Measurements from ENCODE around the gene TBL3.

The TBL3 gene

DNA sequence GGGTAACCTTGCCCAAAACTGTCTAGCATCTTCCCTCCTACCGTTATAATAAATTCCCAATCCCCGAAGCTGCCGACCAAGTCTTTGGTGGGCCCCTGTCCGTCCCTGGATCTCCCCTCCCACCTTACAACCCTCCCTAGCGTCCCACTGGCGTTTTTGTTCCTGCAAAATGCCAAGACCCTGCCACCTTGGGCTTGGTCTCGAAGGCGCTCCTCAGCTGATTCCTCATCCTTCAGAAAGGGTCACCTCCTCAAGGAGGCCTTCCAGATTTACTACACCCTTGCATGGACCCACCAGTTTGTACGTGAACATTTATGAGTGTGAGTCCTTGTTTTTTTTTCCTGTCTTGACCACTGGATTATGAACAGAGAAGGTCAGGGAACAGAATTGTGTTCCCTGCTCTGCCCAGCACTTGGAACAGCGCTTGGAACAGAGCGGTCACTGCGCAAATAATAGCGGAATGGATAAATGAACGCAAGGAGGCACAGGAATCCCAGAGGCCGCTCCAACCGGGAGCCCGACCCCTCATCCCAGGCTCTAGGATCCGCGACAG, 11.2 kb downstream of the TBL3 start:
- DNase-seq (ENCODE audit: low spot score) = no peak

DNA sequence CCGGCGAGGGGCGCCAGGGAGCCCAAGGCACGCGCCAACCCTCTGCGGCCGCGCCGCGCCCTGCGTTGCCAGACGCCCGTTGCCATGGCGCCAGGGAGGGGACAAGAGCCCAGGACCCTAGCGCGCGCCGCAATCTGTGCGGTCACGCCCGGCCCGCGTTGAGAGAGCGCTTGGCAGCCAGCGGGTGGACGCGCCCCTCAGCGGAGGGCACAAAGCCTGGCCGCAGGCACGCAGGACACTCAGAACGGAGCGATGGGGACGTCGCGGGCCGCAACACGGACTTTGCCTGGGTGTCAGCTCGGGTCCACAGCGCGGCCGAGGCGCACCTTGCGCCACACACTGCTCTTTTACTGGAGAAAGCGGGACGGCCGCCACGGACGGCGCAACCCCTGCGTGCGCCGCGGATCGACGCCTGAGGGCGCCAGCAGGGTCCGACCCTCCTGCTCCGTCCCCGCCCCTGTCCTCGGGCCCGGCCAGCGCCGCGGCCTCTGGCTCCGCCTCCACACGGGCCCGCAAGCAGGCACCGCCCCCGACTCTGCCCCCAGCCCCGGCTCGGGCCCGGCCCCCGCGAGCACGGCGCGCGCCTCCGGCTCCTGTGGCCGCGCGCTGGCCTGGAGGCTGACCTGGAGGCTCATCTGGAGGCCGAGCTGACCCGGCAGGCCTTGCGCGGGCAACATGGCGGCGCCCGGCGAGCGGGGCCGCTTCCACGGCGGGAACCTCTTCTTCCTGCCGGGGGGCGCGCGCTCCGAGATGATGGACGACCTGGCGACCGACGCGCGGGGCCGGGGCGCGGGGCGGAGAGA, 11.9 kb downstream of the TBL3 start, which contains the start of gene GFER:
Gene GFER (plus strand): TSS at position 650 of the 803 bp plus-strand sequence. CDS start 26 bp downstream, at position 676.
- DNase-seq (ENCODE audit: low spot score) = peak; percentile 98

DNA sequence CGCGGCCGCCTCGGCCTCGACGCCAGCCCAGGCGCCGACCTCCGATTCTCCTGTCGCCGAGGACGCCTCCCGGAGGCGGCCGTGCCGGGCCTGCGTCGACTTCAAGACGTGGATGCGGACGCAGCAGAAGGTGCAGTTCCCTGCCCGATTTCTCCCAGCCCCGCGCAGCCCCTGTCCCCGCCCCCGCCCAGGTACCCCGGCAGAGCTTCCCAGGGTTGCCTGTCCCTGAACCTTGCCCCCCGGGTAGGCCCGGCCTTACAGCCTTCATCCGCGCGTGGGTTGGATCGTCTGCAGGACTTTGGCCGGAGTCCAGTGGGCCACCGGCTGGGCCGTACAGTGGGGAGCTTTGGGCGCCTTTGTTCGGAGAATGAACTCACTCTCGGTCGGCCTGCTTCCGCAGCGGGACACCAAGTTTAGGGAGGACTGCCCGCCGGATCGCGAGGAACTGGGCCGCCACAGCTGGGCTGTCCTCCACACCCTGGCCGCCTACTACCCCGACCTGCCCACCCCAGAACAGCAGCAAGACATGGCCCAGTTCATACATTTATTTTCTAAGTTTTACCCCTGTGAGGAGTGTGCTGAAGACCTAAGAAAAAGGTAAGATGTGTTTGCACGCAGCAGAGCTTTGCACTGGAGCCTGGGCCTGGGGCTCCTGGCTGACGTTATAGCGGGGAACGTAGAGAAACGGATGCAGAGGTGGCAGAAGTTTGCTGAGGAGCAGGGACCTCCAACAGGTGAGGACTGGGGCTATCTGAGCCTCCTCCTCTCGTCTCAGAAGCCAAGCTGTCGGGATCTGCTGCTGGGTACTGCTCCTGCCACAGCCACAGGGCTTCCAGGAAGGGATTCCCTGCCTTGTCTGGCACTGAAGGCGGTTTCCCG, 12.7 kb downstream of the TBL3 start:
- DNase-seq (ENCODE audit: low spot score) = peak; percentile 72

DNA sequence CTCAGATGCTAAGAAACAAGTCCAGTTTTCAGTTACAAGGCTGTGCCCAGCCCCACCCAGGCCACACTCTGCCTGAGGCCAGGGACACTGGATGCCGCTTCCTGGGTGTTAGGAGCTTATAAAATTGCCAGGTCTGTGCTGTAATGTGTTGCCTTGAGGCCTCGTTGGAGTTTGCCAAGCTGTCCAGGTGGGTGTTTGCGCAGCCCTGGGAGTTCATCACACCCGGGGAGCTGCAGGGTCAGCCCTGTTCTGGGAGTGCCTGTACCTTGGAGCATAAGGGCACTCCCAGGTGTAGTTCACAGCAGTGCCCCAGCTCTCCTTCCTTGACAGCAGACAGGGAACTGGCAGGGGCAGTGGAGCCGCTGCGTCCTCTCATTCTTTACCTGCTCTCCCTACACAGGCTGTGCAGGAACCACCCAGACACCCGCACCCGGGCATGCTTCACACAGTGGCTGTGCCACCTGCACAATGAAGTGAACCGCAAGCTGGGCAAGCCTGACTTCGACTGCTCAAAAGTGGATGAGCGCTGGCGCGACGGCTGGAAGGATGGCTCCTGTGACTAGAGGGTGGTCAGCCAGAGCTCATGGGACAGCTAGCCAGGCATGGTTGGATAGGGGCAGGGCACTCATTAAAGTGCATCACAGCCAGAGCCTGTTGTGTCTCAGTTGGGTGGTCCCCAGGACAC, 13.8 kb downstream of the TBL3 start:
- DNase-seq (ENCODE audit: low spot score) = no peak

- no peak for DNase-seq (ENCODE audit: low spot score)
Measured at GRCh38 chr16:1987198-1987597, 15.3 kb downstream of the TBL3 start.

DNA sequence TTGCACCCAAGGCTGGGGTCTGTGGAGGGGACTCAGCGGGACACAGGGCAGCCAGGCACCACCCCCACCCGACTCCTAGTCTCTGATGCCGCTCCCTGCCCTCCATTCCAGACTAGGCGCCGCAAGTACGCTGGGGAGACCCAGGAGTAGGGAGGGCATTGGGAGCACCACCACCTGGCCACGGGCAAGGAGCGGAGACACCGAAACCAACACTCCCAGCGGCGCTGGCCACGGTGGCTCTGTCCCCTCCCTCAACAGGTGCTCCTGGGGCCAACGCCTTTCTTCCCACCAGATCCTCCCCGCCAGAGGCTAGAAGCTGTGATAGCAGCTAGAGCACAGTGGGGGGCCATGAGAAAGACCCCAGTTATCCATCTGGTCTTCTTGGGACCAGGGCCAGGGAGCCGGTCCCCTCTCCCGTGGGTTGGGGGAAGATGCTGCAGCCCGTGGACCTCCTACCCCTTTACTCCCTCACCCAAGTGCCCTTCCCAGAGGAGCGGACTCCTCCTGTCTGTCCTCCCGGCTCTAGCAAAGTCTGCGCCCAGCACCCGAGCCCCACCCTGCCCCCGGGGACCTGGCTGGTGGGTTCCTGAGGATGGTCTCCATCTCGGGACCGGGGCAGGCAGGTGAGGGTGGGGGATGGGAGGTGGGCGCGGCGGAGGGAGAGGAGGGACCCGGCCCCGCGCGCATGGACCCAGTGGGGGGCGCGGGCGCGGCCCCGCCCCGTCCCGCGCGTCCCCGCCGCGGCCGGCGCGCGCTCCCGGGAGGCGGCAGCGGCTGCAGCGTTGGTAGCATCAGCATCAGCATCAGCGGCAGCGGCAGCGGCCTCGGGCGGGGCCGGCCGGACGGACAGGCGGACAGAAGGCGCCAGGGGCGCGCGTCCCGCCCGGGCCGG, 17.6 kb downstream of the TBL3 start, which contains the start of gene SYNGR3:
Gene SYNGR3 (plus strand): TSS at position 762 of the 892 bp plus-strand sequence. CDS start 133 bp downstream, outside the sequence.
- DNase-seq (ENCODE audit: low spot score) = no peak

DNA sequence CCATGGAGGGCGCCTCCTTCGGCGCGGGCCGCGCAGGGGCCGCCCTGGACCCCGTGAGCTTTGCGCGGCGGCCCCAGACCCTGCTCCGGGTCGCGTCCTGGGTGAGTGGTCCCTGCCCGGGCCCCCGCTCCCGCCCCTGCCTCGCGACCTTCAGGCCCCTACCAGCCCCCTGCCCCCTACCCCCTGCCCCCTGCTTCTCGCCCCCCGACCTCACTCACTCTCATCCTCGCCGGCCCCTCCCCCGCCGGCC, 18.2 kb downstream of the TBL3 start:
- no peak for DNase-seq (ENCODE audit: low spot score)

DNA sequence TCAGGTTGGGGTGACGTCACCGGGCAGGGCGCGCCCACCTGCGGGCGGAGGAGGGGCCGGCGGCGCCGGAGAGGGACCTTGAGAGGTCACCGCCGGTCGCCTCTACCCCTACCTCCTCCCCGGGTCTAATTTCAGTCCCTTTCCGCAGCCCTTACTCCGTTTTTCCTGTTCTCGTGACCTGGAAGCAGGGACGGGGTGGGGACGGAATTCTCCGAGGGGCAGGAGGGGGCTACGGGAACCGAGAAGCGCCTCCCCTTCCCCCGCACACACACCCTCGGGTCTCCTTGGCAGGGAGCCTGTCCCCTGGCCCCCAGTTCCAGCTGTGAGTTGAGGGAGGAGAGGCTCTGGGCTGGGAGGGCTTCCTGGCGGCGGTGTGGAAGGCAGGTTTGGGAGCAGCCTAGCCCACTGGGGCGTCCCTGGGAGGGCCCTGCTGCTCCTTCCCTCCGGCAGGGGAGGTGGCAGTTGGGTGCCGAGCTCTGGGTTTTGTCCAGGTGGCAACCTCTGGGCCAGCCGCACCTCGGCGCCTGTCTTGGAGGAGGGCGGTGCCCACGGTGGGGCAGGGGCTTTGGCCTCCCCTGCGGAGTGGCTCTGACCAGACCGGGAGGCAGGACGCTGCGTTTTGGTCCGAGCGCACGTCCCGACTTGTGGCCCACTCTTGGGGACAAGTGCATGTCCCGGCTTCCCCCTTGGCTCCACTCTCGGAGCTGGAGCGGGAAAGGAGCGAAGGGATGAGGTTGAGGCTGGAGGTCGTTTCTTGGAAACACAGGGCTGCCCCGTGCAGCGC, 18.7 kb downstream of the TBL3 start:
- peak; percentile 69 for DNase-seq (ENCODE audit: low spot score)

GRCh38 chr16:1991135-1991551, 19.3 kb downstream of the TBL3 start:
- DNase-seq (ENCODE audit: low spot score) = no peak

- DNase-seq (ENCODE audit: low spot score) = no peak
Measured at GRCh38 chr16:1991588-1991947, 19.7 kb downstream of the TBL3 start.

DNA sequence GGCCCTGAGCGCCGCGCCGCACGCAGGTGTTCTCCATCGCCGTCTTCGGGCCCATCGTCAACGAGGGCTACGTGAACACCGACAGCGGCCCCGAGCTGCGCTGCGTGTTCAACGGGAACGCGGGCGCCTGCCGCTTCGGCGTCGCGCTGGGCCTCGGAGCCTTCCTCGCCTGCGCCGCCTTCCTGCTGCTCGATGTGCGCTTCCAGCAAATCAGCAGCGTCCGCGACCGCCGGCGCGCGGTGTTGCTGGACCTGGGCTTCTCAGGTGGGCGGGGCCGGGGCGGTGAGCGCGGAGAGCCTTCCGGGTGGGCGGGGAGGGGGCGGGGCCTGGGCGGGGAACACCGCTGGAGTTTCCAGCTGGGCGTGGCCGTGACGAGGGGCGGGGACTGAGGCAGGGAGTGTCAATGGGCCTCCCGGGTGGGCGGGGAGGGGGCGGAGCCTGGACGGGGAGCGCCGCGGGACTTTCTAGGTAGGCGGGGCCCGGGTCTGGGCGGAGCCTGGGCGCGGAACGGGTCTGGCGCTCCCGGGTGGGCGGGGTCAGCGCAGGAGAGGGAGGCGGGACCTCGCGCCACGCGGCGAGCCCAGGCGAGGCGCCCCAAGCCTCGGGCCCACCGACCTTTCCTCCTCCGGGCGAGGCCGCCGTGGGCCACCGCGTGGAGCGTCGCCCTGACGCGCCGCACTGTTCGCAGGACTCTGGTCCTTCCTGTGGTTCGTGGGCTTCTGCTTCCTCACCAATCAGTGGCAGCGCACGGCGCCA, 20.3 kb downstream of the TBL3 start:
- peak; percentile 98 for DNase-seq (ENCODE audit: low spot score)

DNA sequence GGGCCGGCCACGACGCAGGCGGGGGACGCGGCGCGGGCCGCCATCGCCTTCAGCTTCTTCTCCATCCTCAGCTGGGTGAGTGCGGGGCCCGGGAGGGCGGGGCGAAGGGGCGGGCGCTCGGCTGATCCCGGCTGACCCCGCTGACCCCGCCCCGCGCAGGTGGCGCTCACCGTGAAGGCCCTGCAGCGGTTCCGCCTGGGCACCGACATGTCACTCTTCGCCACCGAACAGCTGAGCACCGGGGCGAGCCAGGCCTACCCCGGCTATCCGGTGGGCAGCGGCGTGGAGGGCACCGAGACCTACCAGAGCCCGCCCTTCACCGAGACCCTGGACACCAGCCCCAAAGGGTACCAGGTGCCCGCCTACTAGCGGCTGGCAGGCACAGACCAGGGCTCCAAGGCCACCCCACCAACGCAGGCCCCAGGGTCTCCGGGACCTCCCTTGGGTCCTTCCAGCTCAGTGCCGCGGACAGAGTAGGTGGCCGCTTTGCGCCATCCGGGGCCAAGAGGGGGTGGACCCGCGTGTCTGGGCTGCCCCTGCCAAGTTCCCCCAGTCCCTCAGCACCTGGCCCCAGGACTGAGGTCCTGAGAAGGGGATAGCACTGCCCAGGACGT, 21.0 kb downstream of the TBL3 start:
- no peak for DNase-seq (ENCODE audit: low spot score)

- no peak for DNase-seq (ENCODE audit: low spot score)
Measured at GRCh38 chr16:1993731-1994131, 21.9 kb downstream of the TBL3 start.

- DNase-seq (ENCODE audit: low spot score) = no peak
Measured at GRCh38 chr16:1997494-1998359, 25.9 kb downstream of the TBL3 start.

DNA sequence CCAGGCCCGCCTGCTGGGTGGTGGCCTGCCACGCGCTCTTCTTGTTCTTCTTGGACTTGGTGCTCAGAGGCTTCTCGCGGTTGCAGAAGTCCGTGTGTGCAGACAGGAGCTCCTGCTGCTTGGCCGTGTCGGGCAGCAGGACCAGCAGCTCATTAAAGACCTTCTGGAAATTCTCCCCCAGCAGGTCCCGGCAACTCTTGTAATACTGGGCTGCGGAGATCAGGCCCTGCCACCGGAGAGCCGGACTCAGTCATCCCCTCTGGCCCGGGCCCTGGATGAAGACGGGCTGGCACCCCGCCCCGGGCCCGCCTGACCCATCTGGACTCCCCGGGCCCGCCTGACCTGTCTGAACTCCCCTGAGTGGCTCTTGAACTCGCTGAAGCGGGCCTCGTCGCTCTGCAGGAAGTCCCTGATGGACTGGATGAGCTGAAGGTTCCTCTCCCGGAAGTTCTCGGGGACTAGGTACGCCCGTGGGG, 26.5 kb downstream of the TBL3 start:
- no peak for DNase-seq (ENCODE audit: low spot score)

- DNase-seq (ENCODE audit: low spot score) = no peak
Measured at GRCh38 chr16:1998852-1999801, 27.3 kb downstream of the TBL3 start.

All from ecto neural progenitor cell (in vitro differentiated cells).